ENCODE measurements around the gene SAMD11.

The SAMD11 gene

DNA sequence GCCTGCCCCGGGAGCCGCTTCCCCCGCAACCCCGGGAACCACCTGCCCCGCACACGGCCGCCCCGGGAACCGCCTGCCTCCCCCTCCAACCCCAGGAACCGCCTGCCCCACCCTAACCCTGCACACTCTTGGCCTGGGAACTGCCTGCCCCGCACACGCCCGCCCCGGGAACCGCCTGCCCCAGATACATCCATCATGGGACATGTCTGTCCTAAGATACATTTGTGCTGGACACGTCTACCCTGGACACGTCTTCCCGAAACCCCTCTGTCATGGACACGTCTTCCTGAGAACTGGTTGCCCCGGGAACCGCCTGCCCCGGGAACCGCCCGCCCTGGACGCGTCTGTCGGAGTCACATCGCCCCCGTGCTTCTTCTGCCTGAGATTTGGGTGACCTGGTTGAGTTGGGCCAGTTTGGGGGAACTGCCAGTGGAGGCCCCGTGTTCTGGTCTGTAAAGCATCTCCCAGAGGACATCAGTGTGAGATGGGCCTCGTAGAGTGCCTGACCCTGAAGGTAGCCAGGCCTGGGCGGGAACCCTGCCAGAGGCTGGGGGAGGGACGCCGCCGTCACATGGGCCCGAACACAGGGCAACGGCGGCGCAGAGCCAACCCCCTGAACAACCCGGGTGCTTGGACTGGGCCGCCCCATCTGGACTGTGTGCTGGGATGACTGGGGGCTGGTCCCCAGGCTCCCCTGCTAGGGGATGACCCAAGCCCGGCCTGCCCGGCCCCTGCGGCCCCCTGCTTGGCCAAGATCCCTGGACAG lies 54.5 kb downstream of the SAMD11 start:
- TF ChIP-seq EZH2phosphoT487 (IDR thresholded peaks at IDR 0.05; ENCODE audit: borderline replicate concordance, low read length), result no peak
- TF ChIP-seq, protein P1, sequence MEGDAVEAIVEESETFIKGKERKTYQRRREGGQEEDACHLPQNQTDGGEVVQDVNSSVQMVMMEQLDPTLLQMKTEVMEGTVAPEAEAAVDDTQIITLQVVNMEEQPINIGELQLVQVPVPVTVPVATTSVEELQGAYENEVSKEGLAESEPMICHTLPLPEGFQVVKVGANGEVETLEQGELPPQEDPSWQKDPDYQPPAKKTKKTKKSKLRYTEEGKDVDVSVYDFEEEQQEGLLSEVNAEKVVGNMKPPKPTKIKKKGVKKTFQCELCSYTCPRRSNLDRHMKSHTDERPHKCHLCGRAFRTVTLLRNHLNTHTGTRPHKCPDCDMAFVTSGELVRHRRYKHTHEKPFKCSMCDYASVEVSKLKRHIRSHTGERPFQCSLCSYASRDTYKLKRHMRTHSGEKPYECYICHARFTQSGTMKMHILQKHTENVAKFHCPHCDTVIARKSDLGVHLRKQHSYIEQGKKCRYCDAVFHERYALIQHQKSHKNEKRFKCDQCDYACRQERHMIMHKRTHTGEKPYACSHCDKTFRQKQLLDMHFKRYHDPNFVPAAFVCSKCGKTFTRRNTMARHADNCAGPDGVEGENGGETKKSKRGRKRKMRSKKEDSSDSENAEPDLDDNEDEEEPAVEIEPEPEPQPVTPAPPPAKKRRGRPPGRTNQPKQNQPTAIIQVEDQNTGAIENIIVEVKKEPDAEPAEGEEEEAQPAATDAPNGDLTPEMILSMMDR (IDR thresholded peaks at IDR 0.05; ENCODE audit: low read depth, low read length, poor library complexity, severe bottlenecking), result no peak
- Histone ChIP-seq H3K27me3 (ENCODE audit: control insufficient read depth, low read length) (no peaks in the 10 kb centered on the region), H4K20me1 (ENCODE audit: control insufficient read depth, insufficient read depth, low read depth, low read length) (no peaks in the 10 kb centered on the region), H3K4me3 (ENCODE audit: low read length) (no peak overlapping the region), H3K4me1 (ENCODE audit: control insufficient read depth, low read length) (peaks cover 3% of the 10 kb centered on the region; the same call in 1 of the 2 replicates), H3K9me2 (replicated peaks; ENCODE audit: control insufficient read depth, low read length) (no peaks in the 10 kb centered on the region), H3K4me2 (ENCODE audit: low read length) (no peak overlapping the region), H3K27ac (ENCODE audit: low read depth, low read length) (no peak overlapping the region), H3K36me3 (ENCODE audit: control insufficient read depth, low read length) (no peaks in the 10 kb centered on the region), H3K79me2 (ENCODE audit: control insufficient read depth, low read length) (no peaks in the 10 kb centered on the region), H3F3A (ENCODE audit: control insufficient read depth, insufficient read depth) (no peaks in the 10 kb centered on the region), H3K9me3 (ENCODE audit: control insufficient read depth, insufficient read depth, low read length) (no peaks in the 10 kb centered on the region)

DNA sequence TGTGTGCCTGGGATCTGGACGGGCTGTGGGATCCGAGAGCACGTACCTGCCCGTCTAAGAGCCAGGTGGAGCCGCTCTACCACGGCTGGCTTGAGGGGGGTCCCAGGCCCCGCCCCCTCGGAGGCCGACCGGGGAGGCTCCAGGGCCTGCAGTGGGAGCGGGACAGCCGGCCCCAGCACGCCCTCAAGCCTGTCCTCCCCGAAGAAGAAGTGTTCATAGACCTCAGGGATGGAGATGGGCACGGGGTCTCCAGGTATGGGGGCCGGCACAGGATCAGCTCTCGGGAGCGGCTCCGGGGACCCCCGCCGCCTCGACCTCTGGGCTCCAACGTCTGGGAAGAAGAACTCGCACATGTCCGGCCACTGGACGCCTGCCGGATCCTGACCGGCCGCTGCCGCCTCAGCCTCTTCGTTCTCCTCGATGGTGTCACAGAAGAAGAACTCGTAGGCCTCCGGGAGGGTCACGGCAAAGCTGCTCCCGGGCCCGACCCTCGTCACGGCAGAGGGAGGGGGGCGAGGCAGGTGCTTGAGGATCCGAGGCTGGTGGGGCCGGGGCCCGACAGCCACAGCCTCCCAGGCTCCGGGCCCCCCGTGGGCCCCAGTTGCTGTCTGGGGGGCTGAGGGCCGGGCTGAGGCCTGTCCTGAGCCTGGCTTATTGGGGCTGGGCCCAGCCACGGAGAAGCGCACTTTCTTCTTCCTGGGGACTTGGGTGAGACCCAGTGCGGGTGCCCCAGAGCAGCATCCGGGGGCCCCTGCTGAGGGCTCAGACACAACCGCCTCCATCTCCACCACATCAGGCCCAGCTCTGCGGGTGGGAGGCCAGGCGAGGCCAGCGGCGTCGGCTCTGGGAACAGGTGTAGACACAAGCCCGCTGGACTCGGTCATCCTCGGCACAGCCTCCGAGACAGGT lies 55.4 kb downstream of the SAMD11 start:
- no peak overlapping the region for H3K4me3 ChIP-seq (ENCODE audit: low read length)
- H3K4me1 ChIP-seq (ENCODE audit: control insufficient read depth, low read length), result peaks cover 3% of the 10 kb centered on the region; the same call in 1 of the 2 replicates
- no peaks in the 10 kb centered on the region for H3K36me3 ChIP-seq (ENCODE audit: control insufficient read depth, low read length)
- no peak for TF ChIP-seq EZH2phosphoT487 (IDR thresholded peaks at IDR 0.05; ENCODE audit: borderline replicate concordance, low read length)
- TF ChIP-seq, protein P1 (IDR thresholded peaks at IDR 0.05; ENCODE audit: low read depth, low read length, poor library complexity, severe bottlenecking), result no peak
- H4K20me1 ChIP-seq (ENCODE audit: control insufficient read depth, insufficient read depth, low read depth, low read length), result no peaks in the 10 kb centered on the region
- no peak overlapping the region for H3K4me2 ChIP-seq (ENCODE audit: low read length)
- H3K27ac ChIP-seq (ENCODE audit: low read depth, low read length), result no peak overlapping the region
- H3F3A ChIP-seq (ENCODE audit: control insufficient read depth, insufficient read depth), result no peaks in the 10 kb centered on the region
- no peaks in the 10 kb centered on the region for H3K27me3 ChIP-seq (ENCODE audit: control insufficient read depth, low read length)
- no peaks in the 10 kb centered on the region for H3K9me3 ChIP-seq (ENCODE audit: control insufficient read depth, insufficient read depth, low read length)
- no peaks in the 10 kb centered on the region for H3K79me2 ChIP-seq (ENCODE audit: control insufficient read depth, low read length)
- H3K9me2 ChIP-seq (replicated peaks; ENCODE audit: control insufficient read depth, low read length), result no peaks in the 10 kb centered on the region

DNA sequence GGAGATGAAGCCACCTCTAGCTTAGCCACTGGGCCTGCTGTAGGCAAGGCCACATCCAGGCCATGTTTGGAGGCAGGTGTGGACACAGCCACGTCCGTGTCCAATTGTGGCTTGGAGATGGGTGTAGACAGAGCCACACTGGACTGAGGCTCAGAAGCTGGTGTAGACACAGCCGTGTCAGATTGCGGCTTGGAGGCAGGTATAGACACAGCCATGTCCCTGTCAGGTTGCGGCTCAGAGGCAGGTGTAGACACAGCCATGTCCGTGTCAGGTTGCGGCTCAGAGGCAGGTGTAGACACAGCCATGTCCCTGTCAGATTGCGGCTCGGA lies 56.0 kb downstream of the SAMD11 start:
- Histone ChIP-seq H3K79me2 (ENCODE audit: control insufficient read depth, low read length) (no peaks in the 10 kb centered on the region), H4K20me1 (ENCODE audit: control insufficient read depth, insufficient read depth, low read depth, low read length) (no peaks in the 10 kb centered on the region), H3K4me1 (ENCODE audit: control insufficient read depth, low read length) (peaks cover 3% of the 10 kb centered on the region; the same call in 1 of the 2 replicates), H3K4me3 (ENCODE audit: low read length) (no peak overlapping the region), H3K27ac (ENCODE audit: low read depth, low read length) (no peak overlapping the region), H3K9me3 (ENCODE audit: control insufficient read depth, insufficient read depth, low read length) (no peaks in the 10 kb centered on the region), H3F3A (ENCODE audit: control insufficient read depth, insufficient read depth) (no peaks in the 10 kb centered on the region), H3K36me3 (ENCODE audit: control insufficient read depth, low read length) (no peaks in the 10 kb centered on the region), H3K4me2 (ENCODE audit: low read length) (no peak overlapping the region), H3K27me3 (ENCODE audit: control insufficient read depth, low read length) (no peaks in the 10 kb centered on the region), H3K9me2 (replicated peaks; ENCODE audit: control insufficient read depth, low read length) (no peaks in the 10 kb centered on the region)
- TF ChIP-seq EZH2phosphoT487 (IDR thresholded peaks at IDR 0.05; ENCODE audit: borderline replicate concordance, low read length), result no peak
- TF ChIP-seq, protein P1 (IDR thresholded peaks at IDR 0.05; ENCODE audit: low read depth, low read length, poor library complexity, severe bottlenecking), result no peak
